HG03060 (cell line): Measurements from ENCODE around the gene CAMSAP2.
"Not testable (repeated sequence)": the region's sequence is repeated elsewhere in the genome, so short reads cannot be mapped to it uniquely, and the experiment has no call there.

Experiments used
- ATAC-seq: cut with Tn5 transposase; IDR thresholded peaks from one replicate; pipeline ENCODE4 v1.9.1; 2021; ENCODE audit warnings: low read depth, moderate number of reproducible peaks; ENCODE audit not compliant: unreplicated experiment

CAMSAP2 gene

GRCh38 chr1:200780545-200781369, 42.1 kb downstream of the CAMSAP2 start:
- ATAC-seq, result no peak

- no peak for ATAC-seq
Observed at GRCh38 chr1:200783926-200784325, 45.2 kb downstream of the CAMSAP2 start.

- ATAC-seq, result no peak
Observed at GRCh38 chr1:200784576-200784975, 45.9 kb downstream of the CAMSAP2 start.

GRCh38 chr1:200786788-200787187, 48.1 kb downstream of the CAMSAP2 start:
- ATAC-seq, result no peak

- no peak for ATAC-seq
Observed at GRCh38 chr1:200787896-200788387, 49.2 kb downstream of the CAMSAP2 start.

GRCh38 chr1:200791012-200791411, 52.3 kb downstream of the CAMSAP2 start:
- ATAC-seq, result not testable (repeated sequence)

GRCh38 chr1:200793677-200794076, 55.0 kb downstream of the CAMSAP2 start:
- ATAC-seq, result no peak

GRCh38 chr1:200794506-200795065, 55.9 kb downstream of the CAMSAP2 start:
- no peak for ATAC-seq

- ATAC-seq, result no peak
Observed at GRCh38 chr1:200795156-200795555, 56.5 kb downstream of the CAMSAP2 start.

GRCh38 chr1:200802042-200802441, 63.3 kb downstream of the CAMSAP2 start:
- no peak for ATAC-seq

GRCh38 chr1:200802865-200803512, 64.3 kb downstream of the CAMSAP2 start:
- peak; percentile 60 for ATAC-seq

- ATAC-seq, result no peak
Observed at GRCh38 chr1:200805719-200806118, 67.0 kb downstream of the CAMSAP2 start.

- no peak for ATAC-seq
Observed at GRCh38 chr1:200808846-200809245, 70.2 kb downstream of the CAMSAP2 start.

GRCh38 chr1:200811704-200812103, 73.0 kb downstream of the CAMSAP2 start:
- no peak for ATAC-seq

GRCh38 chr1:200816624-200817224, 78.0 kb downstream of the CAMSAP2 start:
- ATAC-seq, result not testable (repeated sequence)

- ATAC-seq, result no peak
Observed at GRCh38 chr1:200818248-200818647, 79.6 kb downstream of the CAMSAP2 start.

GRCh38 chr1:200819726-200820125, 81.0 kb downstream of the CAMSAP2 start:
- ATAC-seq, result no peak

- no peak for ATAC-seq
Observed at GRCh38 chr1:200831091-200831490, 92.4 kb downstream of the CAMSAP2 start.

GRCh38 chr1:200834383-200834782, 95.7 kb downstream of the CAMSAP2 start:
- ATAC-seq, result no peak

GRCh38 chr1:200836213-200836612, 97.5 kb downstream of the CAMSAP2 start:
- ATAC-seq, result no peak
